Pancreas (tissue), 10 donors: ENCODE measurements around the gene TMEM30B. TPM values are rescaled to one million over a fixed set of nuclear protein-coding genes. Genes with fewer than 3 reads are reported as not detected.
"Not testable (repeated sequence)": the region's sequence is repeated elsewhere in the genome, so short reads cannot be mapped to it uniquely, and the experiment has no call there.

ENCODE experiments used
- ATAC-seq, 4 donors: fragments of 200-7000 bp; cut with Tn5 transposase; one replicate each; pipeline versions ENCODE4 v1.8.0 to v1.9.1; 2020; ENCODE audit warnings: mild to moderate bottlenecking in 4 of 4, moderate library complexity in 4 of 4
- DNase-seq, 6 donors: peaks; one replicate each; pipeline ENCODE4 v3.0.0-alpha.2; 2020
- FAIRE-seq: peaks from 2 replicates; lab custom pipeline; 2012; peaks lifted over from hg19 to GRCh38; lab: Jason Lieb, UNC
- H3K27ac ChIP-seq, 4 donors: fragments of 200-600 bp; sonication (generic); 1 replicate in 3 of 4; 2 replicates in 1 of 4; pipeline versions ENCODE4 v1.5.0 to v1.8.0; 2020
- H3K27me3 ChIP-seq, 4 donors: fragments of 200-600 bp; one replicate each; pipeline ENCODE4 v1.8.0; 2021
- H3K36me3 ChIP-seq, 3 donors: fragments of 200-600 bp; sonication (generic) in 1 of 3; one replicate each; pipeline versions ENCODE4 v1.5.0 to v1.8.0; 2020 to 2021
- H3K4me1 ChIP-seq, 3 donors: fragments of 200-600 bp; one replicate each; pipeline ENCODE4 v1.8.0; 2021
- H3K4me3 ChIP-seq, 4 donors: fragments of 200-600 bp; sonication (generic) in 2 of 4; one replicate each; pipeline versions ENCODE4 v1.5.0 to v1.8.0; 2020 to 2021
- H3K9me3 ChIP-seq, 4 donors: fragments of 200-600 bp; one replicate each; pipeline ENCODE4 v1.8.0; 2021
- CTCF ChIP-seq, 4 donors: fragments of 200-600 bp; sonication (generic) in 3 of 4; IDR thresholded peaks; one replicate each; pipeline versions ENCODE4 v1.5.0 to v1.8.0; 2021; ENCODE audit warnings: antibody characterized with exemption in 4 of 4
- WGBS, 2 donors: extraction: QIAGEN DNeasy Blood & Tissue Kit; methylation state at CpG; one replicate each; pipeline ENCODE4 v1.1.7; 2013; 5-methylcytosine and 5-hydroxymethylcytosine counted together
- intact Hi-C, 3 donors: fragments of 100-400 bp; cut with DNase I; formaldehyde crosslinking; loops; one replicate each; pipeline versions ENCODE4 v1.11.1 to v1.14.2; 2022
- polyA plus RNA-seq, 2 donors: library from polyadenylated mRNA; stranded (reverse); fragments of 200-250 nt; gene quantifications; one replicate each; pipeline ENCODE4 v1.2.3, GENCODE V29; 2013
- total RNA-seq, 6 donors: library from RNA; stranded (reverse); fragmentation: NEBNext Ultra II Directional in 4 of 6; extraction: Animal tissue kit (Norgen Biotek cat#: 25700) in 4 of 6; gene quantifications; one replicate each; pipeline versions ENCODE4 v1.2.1 to v1.2.4, GENCODE V29; 2021 to 2023
- donor health status: healthy with polysubstance abuse.
- donor health status: DM: no; HTN: no; CAD: no; lungs with moderate emphysema.
- donor health status: DM: no; HTN: no; CAD: no.
- donor health status: control.
- donor health status: control.
- donor health status: Bipolar disorder and iron deficiency.
- donor health status: DM: yes; HTN: yes; CAD: no.
- donor health status: DM: no; HTN: no; CAD: no.
- donor health status: DM: no; HTN: no; CAD: no.
- donor health status: DM: yes; HTN: yes; CAD: no.

The TMEM30B gene
- total and polyA plus RNA-seq, 8 donors, result 10.1 to 21.3 (median 17.7) TPM

DNA sequence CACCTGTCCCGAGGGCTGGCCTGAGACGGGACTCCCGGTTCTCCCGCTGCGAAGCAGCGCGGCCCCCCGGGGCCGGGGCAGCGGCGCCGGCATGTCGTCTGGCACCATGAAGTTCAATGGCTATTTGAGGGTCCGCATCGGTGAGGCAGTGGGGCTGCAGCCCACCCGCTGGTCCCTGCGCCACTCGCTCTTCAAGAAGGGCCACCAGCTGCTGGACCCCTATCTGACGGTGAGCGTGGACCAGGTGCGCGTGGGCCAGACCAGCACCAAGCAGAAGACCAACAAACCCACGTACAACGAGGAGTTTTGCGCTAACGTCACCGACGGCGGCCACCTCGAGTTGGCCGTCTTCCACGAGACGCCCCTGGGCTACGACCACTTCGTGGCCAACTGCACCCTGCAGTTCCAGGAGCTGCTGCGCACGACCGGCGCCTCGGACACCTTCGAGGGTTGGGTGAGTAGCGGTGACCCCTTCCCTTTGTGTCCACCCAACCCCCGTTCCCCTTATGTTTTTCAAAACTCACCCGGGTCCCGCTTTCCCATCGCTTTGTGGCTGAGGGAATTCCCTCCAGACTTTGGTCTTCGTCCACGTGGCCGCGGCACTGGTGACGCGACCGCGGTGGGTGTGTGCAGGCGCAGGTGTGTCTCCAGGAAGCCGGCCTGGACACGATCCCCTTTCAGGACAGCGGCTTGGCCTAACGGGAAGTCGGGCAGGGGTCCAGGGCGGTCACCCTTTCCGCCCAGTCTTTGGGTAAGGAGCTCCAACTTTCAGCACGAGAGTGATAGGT lies 41.1 kb upstream of the TMEM30B start:
- Histone ChIP-seq H3K36me3 (no peaks in the 10 kb centered on the region), H3K4me3 (peak overlapping the region; percentile 33 to 91 (median 65)), H3K27ac (peak overlapping the region in 3 of 4 donors; percentile 38 to 70 (median 56)), H3K4me1 (peaks cover 0 to 5% (median 4%) of the 10 kb centered on the region in 3 donors), H3K27me3 (no peaks in the 10 kb centered on the region), H3K9me3 (no peaks in the 10 kb centered on the region)
- DNase-seq, result peak; percentile 75 to 90 (median 82)
- TF ChIP-seq CTCF (IDR thresholded peaks at IDR 0.05), result no peak
- WGBS, 2 donors, result 0 to 1% methylated on average over 63 of the region's 63 CpGs
- FAIRE-seq, result no peak
- intact Hi-C loops, result no loop called here
- peak; percentile 74 to 81 (median 76) for ATAC-seq

DNA sequence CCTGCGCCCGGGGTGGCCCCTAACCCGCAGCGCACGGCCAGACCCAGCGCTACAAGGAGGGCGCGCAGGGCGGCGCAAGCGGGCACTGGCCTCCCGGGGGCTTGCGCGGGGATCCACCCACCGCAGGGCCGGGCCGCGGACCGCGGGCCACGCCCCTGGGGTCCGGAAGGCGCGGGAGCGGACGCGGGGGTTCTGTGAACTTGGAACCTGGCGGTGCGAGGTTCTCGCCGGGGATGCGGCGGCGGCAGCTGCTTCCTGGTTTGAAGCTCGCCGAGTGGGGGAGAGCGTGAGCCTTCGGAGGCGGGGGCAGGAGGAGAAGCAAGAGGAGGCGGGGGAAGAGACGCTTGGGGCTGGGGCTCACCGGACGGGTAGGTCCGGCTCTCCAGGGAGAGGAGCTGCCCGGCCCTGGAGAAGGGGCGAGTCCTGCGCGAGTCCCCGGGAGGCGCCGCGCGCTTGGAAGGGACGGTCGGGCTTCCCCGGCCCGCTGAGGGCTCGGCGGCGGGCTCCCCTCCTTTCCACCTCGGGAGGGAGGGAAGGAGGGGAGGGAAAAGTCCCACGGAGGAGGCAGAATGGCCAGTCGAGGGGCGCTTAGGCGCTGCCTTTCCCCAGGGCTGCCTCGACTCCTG lies 40.4 kb upstream of the TMEM30B start, which contains the start of gene PRKCH:
Gene PRKCH (plus strand): TSS at position 195 of the 626 bp plus-strand sequence. CDS start 523 bp downstream, outside the sequence.
- FAIRE-seq (no peak), DNase-seq (peak; percentile 81 to 93 (median 84)), ATAC-seq (peak; percentile 83 to 87 (median 84))
- H3K27me3 ChIP-seq, result no peaks in the 10 kb centered on the region
- 0% methylated on average over 31 to 66 of the region's 66 CpGs for WGBS, 2 donors
- H3K27ac ChIP-seq, result peak within 1 kb of the TSS; percentile 38 to 70 (median 60)
- no peak for TF ChIP-seq CTCF (IDR thresholded peaks at IDR 0.05)
- H3K36me3 ChIP-seq, result no peaks in the 10 kb centered on the region
- intact Hi-C loops, result no loop called here
- H3K4me3 ChIP-seq, result peak within 1 kb of the TSS; percentile 33 to 91 (median 65)
- H3K9me3 ChIP-seq, result no peaks in the 10 kb centered on the region
- H3K4me1 ChIP-seq, result no peaks in the 10 kb centered on the region

DNA sequence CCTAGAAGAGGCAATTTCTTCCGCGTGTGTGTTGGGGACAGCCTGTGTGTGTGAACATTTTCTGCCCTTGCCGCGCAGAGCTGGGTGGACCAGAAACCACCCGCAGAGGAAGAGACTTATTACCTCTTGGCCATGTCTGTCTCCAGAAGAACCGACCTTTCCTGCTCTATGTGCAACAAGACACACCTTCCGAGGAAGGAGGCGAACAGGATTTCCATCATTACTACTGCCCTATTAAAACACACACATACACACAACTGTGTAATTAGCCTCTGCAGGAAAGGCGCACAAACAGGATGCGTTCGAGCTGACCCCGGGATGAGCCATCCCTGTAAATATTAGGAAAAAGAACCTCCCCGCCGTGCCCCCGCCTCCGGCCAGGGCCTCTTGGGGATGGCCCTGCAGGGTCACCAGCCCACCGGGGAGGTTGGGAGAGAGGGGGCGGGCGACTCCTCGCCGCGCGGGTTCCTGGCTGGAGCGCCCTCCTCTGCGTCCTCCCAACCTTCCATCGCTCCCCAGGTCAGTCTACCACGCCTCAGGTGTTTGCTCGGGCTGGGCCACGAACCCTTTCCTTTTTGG lies 39.8 kb upstream of the TMEM30B start:
- ATAC-seq (peak in 3 of 4 donors; percentile 8 to 11 (median 10)), DNase-seq (no peak), FAIRE-seq (no peak)
- Histone ChIP-seq H3K4me3 (peak overlapping the region; percentile 33 to 91 (median 65)), H3K27ac (peak overlapping the region; percentile 38 to 70 (median 60)), H3K4me1 (no peaks in the 10 kb centered on the region), H3K27me3 (no peaks in the 10 kb centered on the region), H3K36me3 (no peaks in the 10 kb centered on the region), H3K9me3 (no peaks in the 10 kb centered on the region)
- intact Hi-C loops, result no loop called here
- WGBS, 2 donors, result 23 to 24% methylated on average over 29 of the region's 29 CpGs
- no peak for TF ChIP-seq CTCF (IDR thresholded peaks at IDR 0.05)

- ATAC-seq, H3K9me3 ChIP-seq, DNase-seq, H3K4me1 ChIP-seq, intact Hi-C loops, H3K27me3 ChIP-seq, H3K4me3 ChIP-seq, H3K36me3 ChIP-seq, H3K27ac ChIP-seq, FAIRE-seq: not testable (repeated sequence)
- WGBS, 2 donors, result 93 to 95% methylated on average over 16 of the region's 16 CpGs
These were observed 39.0 kb upstream of the TMEM30B start for GRCh38 chr14:61320170-61320569.

GRCh38 chr14:61319706-61320105 lies 38.6 kb upstream of the TMEM30B start:
- DNase-seq (no peak), ATAC-seq (no peak), FAIRE-seq (no peak)
- H3K27ac ChIP-seq, result no peak overlapping the region
- 81% methylated on average over 6 of the region's 6 CpGs for WGBS, 2 donors
- H3K27me3 ChIP-seq, result no peaks in the 10 kb centered on the region
- H3K4me3 ChIP-seq, result no peak overlapping the region
- H3K9me3 ChIP-seq, result no peaks in the 10 kb centered on the region
- no peaks in the 10 kb centered on the region for H3K4me1 ChIP-seq
- no peaks in the 10 kb centered on the region for H3K36me3 ChIP-seq
- intact Hi-C loops, result no loop called here
- TF ChIP-seq CTCF (IDR thresholded peaks at IDR 0.05), result no peak
